ENCODE measurements around the gene PKN3.

PKN3 gene

GRCh38 chr9:128715436-128715750 is 13.1 kb downstream of the PKN3 start:
- DNase-seq = no peak

DNA sequence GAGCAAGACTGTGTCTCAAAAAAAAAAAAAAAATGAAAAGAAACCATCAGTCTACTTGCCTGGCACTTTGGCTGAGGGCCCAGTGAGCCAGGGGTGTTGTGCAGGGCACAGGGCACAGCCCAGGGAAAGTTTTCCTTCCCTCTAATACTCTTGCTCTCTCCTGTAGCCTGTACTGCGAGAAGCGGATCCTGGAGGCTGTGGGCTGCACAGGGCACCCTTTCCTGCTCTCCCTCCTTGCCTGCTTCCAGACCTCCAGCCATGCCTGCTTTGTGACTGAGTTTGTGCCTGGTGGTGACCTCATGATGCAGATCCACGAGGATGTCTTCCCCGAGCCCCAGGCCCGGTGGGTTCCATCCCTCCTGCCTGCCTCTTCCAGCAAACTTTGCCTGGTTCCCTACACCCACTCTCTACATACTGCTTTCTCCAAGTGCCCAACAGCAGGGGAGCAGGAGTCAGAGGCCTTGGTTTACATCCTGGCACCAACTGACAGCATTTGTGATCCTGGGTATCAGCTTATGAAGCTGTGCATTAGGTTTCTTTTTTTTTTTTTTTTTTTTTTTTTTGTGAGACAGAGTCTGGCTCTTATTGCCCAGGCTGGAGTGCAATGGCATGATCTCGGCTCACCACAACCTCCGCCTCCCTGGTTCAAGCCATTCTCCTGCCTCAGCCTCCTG is 14.4 kb downstream of the PKN3 start:
- no peak for DNase-seq

GRCh38 chr9:128718047-128718446 is 15.7 kb downstream of the PKN3 start:
- DNase-seq = no peak

GRCh38 chr9:128718475-128718874 is 16.2 kb downstream of the PKN3 start:
- no peak for DNase-seq

DNA sequence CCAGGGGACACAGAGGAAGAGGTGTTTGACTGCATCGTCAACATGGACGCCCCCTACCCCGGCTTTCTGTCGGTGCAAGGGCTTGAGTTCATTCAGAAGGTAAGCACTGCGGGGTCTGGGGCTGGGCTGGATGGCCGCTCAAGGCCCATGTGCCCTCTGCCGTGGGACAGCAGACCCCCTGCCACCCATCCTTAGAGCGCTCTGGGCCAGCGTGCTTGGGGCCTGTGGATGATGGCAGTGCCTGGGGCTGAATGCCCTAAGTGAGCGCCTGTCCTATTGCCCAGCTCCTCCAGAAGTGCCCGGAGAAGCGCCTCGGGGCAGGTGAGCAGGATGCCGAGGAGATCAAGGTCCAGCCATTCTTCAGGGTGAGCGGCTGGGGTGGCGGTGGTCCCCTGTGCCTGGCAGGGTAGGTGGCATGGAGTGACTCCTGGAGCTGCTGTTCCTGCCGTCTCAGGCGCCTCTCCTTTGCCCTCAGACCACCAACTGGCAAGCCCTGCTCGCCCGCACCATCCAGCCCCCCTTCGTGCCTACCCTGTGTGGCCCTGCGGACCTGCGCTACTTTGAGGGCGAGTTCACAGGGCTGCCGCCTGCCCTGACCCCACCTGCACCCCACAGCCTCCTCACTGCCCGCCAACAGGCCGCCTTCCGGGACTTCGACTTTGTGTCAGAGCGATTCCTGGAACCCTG is 17.8 kb downstream of the PKN3 start:
- DNase-seq = no peak

GRCh38 chr9:128720841-128721486 is 18.7 kb downstream of the PKN3 start:
- no peak for DNase-seq

DNA sequence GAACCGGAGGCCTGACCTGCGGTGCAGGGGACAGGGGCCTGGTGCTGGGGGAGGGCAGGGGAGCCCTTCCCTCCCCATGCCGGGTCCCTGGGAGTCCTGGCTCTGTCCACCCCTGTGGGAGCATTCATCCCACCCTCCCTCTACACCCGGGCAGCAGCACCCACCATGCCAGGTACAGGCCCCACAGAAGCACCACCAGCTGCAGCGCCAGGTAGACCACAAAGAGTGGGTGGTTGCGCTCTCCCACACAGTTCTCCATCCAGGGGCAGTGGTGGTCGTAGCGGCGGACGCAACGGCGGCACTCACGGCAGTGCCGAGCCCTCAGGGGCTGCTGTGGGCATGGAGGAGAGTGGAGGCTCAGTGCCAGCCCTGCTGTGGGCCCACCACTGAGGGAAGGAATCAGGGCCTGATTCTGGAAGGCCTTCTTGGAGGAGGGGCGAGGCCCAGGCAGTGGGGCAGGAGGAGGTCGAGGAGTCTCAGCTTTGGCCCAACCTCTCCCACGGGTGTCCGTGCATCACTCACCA is 19.2 kb downstream of the PKN3 start:
- DNase-seq = no peak

GRCh38 chr9:128722380-128723351 is 20.4 kb downstream of the PKN3 start:
- DNase-seq = no peak

- no peak for DNase-seq
Measured at GRCh38 chr9:128723352-128723865, 21.1 kb downstream of the PKN3 start.

DNA sequence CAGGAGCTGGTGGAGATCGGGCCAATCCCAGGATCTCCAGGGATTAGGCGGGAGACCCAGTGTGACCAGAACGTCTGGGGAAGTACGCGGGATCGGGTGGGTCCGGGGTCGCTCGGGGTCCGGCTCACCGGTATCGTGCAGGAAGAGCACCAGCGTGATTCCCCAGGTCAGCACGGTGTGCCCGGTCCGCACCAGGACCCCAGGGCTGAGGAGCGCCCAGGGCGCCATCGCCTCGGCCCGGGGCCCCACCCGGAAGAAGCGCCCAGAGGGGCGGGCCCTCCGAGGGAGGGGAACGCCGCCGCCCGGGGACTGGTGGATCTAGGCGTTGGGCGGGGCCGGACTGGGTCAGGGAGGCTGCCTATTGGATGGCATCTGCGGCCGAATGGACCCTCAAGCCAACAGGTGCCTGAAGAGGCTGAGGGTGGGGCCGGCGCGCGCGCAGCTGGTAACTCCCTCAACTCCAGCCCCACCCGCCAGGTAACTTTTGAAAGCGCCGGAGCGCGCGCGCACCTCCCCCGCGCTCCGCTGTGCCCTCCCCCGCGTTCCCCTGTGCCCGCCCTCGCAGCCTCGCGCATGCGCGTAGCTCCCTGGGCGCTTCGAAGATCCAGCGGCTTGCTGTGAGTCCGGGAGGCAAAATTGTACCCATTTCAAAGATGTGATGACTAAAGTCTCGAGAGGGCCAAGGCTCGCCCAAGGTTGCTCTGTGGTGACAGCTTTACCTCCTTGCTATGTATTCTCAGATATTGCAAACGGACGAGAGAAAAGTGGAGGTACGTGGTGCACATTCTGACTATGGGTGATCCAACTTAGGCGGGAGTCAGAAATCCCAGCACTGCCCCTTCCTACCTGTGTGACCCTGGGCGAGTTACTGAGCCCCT is 21.8 kb downstream of the PKN3 start, which contains the start of gene ZDHHC12:
Gene ZDHHC12 (minus strand): TSS at position 262 of the 878 bp plus-strand sequence. CDS start 34 bp downstream, at position 228.
- DNase-seq = peak; percentile 49 to 96 (median 86)

- peak in 44 of 56 donors; percentile 10 to 86 (median 58) for DNase-seq
Measured at GRCh38 chr9:128724744-128725211, 22.5 kb downstream of the PKN3 start.

- DNase-seq = no peak
Measured at GRCh38 chr9:128727640-128728248, 25.4 kb downstream of the PKN3 start.

DNA sequence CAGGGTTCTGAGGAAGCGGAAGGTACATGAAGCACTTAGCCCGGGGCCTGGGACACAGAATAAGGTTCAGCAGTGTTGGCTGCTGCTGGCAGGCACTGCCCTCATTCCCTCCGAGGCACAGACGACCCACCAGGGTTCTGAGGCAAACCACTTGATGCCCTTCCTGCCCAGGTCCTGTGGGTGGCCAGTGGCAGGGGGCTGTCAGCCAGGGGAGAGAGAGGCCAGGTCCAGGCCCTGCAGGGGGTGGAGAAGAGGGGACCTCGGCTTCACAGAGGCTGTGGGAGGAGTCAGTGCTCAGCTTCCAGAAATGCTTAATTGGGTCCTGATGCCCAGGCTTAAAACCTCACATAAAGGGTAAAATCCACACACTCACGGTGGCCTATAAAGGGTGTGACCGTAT is 26.0 kb downstream of the PKN3 start:
- no peak for DNase-seq

DNA sequence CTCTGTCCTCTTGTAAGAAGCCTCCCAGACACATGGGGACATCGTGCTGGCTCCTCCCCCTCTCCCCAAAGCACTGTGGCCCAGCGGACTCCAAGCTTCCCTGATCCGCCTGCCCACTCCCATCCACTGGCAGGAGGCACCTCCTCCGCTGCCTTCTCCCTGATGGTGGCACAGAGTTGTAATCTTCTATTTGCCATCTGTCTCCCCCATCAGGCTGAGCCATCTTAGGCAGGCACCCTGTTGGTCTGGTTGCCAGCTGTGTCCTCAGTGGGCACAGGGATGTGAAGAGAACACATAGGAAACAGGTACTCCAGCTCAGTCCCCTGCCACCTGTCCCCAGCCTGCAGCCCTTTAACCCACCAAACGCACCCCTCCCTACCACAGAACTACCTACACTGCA is 27.0 kb downstream of the PKN3 start:
- no peak for DNase-seq

DNA sequence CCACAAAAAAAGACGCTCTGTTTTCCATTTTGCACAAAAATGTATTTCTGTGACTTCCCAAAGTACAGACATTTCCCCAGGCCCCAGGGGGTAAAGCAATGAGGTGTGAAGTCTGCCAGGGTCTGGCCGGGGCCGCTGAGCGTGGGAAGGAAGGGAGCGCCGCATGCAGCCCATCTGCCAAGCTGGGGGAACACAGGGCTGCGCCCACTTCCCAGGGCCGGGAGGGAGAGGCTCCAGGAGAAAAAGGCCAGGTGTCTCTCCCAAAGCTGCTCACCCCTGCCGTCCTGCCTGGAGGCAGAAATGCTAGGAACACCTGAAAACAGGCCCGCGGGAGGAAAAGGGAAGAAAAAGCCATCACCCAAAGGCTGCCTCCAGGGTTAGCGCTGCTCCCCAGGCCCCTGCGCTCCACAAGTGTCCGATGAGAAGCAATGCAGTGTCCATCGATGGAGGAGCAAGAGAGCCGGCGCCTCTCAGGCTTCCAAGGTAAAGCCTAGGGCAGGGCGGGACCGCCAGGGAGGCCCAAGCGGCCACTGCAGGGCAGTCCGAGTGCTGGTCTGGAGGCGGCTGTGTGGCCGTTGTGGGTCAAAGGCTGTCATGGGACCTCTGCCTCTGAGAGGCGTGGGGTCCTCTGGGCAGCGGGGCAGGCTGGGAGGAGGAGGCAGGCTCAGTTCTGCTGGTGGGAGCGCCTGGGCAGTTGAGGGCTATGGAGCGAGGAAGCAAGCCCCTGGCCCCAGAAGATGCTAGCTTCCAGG is 27.6 kb downstream of the PKN3 start:
- no peak for DNase-seq

DNA sequence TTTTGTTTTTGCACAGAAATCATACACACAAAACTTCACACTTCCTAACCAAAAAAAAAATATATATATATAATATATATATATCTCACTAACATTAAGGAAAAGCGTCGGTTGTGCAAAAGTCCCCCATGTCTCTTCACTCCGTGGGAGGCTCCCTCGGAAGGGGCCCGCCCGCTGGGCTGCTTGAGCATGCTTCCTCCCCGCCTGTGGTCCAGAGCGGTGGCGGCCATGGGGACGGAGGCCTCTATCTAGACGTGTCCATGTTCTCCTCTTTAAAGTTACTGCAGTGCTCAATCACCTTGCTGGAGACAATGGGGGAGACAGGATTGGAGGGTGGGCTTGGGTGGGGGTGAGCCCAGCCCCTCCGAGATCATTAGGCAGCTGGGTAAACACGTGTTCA is 28.8 kb downstream of the PKN3 start:
- no peak for DNase-seq

DNA sequence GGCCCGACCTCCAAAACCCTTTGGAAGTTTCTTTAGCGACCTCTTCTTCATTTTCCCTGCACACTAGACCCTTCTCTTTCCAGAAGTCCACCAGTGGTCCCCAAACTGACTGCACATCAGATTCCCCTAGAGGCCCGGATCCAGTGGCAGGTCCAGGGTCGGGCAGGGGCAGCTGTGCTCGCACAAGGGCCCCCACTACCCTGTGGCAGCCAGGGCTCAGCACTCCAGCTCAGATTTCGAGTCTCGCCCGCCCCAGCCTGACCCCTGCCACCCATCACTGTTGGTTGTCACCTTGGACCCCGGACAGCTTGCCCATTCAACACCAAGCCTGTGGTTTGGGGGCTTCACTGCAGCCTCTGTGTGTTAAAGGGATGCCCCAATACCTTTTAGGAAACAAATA is 29.4 kb downstream of the PKN3 start:
- DNase-seq = no peak

DNA sequence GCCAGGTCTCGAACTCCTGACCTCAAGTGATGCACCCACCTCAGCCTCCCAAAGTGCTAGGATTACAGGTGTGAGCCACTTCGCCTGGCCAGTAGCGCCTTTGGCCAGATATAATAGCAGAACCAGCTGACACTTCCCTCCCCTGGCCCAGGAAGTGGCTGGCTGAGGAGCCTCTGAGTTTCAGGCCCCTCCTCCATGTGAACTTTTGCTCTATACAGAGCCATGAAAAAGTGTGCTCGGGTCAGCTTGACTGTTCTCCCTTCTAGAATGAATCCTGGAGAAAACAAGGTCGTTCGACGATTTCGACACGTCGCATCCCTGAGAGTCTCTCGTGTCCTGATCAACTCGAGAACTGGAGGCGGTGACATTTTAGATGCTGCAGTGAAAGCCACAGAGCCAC is 30.3 kb downstream of the PKN3 start:
- no peak for DNase-seq

GRCh38 chr9:128733256-128733655 is 31.0 kb downstream of the PKN3 start:
- DNase-seq = peak in 39 of 56 donors; percentile 6 to 71 (median 27)
